Urothelium cell line (cell line): ENCODE data around the gene GRK4.
"Not testable (repeated sequence)": the region's sequence is repeated elsewhere in the genome, so short reads cannot be mapped to it uniquely, and the experiment has no call there.

Experiments
- DNase-seq: peaks from one replicate; pipeline ENCODE4 v3.0.0; 2011; ENCODE audit warnings: low spot score, mixed read lengths
- FAIRE-seq: peaks from 2 replicates; lab custom pipeline; 2011; peaks lifted over from hg19 to GRCh38; lab: Jason Lieb, UNC

Gene GRK4

DNA sequence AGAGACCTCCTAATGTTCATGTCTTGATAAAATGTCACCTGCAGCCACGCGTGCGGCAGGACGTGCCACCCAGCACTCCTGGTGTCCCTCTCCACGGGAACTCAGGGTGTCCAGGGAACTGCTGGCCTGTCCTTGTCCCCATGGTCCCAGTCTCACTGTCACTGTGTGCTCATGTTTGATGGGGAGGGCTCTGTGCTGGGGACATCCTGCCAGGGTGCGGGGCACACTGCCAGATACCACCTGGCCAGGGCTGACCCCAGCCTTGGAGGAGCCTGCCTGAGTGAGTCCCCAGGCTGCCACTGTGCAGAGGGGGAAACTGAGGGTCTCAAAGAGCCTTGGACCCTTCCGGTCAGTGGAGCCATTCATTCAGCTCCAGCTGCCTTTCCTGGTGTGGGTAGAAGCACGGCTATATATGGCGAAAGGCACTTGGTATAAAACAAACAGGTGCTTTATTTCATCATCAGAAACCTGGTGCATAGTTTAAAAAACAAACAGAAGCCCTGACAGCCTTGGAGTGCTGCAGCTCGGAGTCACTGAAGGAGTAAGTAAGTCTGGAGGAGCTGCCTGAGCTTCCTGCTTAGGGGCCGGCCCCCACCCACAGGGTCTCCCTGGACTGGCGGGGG is 33.1 kb upstream of the GRK4 start:
- DNase-seq (no peak), FAIRE-seq (no peak)

GRCh38 chr4:2930758-2931511 is 32.4 kb upstream of the GRK4 start:
- no peak for DNase-seq
- FAIRE-seq, result no peak

DNA sequence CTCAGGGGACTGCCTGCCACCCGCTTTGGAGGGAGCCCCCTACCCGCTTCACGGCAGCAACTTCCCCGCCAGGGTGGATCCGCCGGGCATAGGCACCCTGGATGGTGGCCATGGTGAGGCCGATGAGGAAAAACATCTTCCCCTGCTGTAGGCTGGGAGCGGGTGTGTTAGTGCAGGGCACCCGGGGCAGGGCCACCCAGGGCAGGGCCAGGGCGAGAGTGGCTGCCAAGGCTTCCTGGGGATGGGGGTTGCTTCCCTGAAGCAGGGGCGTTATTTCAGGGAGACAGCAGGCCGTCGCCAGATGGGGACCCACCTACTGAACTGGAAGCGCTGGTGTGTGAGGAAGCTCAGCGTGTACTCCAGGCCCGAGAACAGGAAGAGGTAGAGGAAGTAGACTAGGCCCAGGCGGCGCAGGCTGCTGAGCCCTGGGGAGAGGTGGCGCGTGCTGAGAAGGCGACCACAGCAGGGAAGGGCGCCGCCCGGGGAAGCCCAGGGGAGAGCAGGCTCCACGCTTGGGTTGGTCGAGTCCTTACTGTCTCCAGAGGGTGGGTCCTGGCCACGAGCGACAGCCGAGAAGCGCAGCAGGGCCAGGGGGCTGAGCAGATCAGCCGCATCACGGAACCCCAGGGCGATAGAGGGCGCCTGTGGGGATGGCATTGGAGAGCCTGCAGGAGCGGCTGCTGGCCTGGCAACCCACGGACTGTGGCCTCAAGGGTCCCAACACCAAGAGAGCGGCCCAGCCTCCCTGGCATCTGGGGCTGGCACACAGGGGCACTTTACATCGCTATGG is 31.7 kb upstream of the GRK4 start:
- DNase-seq, result no peak
- no peak for FAIRE-seq

DNA sequence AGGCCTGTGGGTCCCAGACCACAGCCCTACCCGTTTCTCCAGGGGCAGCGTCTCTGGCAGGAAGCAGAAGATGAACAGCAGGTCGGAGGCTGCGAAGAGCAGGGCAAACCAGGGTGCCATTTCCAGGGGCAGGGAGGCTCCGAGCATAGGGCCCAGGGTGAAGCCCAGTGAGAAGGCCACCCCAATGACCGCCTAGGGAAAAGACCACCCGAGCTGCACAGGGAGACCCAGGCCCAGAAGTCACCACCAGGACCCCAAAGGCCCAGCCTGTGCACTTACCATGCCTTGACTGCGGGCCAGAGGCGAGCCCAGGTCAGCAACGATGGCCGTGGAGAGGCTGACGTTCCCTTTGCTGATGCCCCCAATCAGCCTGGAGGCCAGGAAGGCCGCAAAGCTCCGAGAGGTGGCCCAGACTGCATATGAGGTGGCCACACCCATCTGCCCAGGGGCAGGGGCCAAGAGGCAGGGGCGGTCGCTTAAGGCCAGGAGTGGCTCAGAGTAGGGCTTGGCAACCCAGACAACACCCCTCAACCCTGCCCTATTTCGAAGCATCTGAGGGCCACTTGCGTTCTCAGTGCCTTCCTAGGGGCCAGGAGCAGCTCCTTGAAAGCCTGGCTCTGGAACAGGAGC is 30.9 kb upstream of the GRK4 start:
- DNase-seq (no peak), FAIRE-seq (no peak)

GRCh38 chr4:2932951-2933565 is 30.3 kb upstream of the GRK4 start:
- FAIRE-seq (no peak), DNase-seq (no peak)

- FAIRE-seq, result no peak
- no peak for DNase-seq
Observed at GRCh38 chr4:2933566-2934076, 29.8 kb upstream of the GRK4 start.

DNA sequence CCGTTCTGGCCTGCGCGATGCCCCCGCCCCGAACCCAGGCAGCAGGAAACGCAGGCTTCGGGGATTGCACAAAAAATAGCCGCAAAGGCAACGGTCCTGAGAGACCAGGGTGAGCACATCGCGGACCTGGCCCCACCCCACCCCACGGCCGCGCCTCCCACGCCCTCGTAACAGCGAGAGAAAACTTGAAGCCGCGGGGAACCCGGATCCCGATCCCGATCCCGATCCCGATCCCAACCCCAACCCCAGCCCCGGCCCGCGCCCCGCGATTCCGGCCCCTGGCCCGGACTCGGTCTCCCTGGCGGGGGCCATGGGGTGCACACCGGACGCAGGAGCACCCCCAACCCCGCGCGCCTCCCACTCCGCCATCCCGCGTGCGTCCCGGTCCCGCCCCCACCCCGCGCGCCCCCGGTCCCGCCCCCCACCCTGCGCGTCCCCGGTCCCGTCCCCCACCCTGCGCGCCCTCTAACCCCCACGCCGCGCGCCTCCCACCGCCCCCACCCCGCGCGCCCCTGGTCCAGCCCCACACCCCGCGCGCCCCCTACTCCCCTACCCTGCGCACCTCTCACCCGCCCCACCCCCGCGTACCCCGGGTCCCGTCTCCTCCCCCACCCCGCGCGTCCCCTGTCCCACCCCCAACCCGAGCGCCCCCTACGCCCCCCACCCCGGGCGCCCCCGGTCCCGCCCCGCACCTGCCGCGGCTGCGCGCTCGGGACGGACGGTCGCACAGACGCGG is 29.1 kb upstream of the GRK4 start:
- DNase-seq, result peak; percentile 26
- no peak for FAIRE-seq

DNA sequence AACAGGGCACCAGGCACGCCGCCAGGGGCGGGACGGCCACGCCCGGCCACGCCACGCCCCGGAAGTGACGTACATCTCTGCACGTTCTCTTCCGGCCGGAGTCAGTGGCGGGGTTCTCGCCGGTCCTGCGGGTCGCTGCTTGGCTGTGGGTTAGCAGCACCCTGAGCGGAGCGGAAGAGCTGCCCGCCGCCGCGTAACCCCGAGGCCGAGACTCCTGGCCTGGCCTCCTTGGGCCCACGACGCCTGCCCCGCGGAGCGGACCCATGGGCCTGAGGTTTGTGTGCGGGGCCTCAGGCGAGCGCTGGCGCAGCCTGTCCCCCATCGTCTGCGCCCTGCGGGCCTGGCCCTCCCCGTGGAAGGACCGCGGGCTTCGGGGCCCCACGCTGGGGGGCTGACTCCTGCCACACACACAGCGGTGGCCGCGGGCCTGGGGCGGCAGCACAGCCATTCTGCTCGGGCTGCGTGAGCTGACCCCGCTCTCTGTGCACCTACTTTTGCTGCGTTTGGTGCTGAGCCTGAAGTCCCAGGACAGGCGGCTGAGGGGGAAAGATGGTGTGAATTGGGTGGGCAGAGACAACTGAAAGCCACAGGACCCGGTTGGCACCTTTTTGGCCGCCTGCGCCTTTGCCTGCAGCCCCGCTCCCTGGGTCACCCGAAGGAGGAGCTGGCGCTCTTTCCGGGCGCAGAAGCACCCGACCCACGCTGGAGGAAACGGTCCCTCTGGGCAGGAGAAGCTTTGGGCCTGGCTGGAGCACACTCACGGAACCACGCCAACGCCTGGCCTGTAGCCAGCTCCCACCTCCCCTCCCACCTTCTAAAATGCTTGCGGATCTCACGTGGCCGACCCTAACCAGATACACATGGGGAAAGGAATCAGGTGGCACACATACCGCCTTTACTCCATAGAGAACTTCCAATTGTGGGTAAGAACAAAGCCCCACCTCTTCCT is 28.3 kb upstream of the GRK4 start:
- FAIRE-seq, result no peak
- DNase-seq, result peak; percentile 86

- FAIRE-seq (no peak), DNase-seq (peak; percentile 21)
Observed at GRCh38 chr4:2935762-2936743, 27.3 kb upstream of the GRK4 start.

DNA sequence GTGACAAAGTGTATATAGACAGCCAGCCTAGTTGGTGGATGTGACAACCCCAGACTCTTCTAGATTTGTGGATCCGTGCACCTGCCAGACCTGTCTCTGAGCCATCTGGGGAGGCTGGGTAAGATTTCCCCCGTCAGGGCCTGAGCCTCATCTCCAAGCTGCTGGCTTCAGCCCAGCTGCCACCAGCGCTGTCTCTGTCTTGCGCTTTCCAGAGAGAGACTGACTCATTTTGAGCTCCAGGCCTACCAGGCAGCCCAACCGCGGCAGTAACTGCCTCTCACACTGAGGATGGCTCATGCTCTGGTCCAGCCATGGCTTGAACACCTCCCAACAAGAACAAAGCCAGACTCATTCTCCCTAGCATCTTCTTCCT is 26.6 kb upstream of the GRK4 start:
- DNase-seq, result peak; percentile 31
- no peak for FAIRE-seq

DNA sequence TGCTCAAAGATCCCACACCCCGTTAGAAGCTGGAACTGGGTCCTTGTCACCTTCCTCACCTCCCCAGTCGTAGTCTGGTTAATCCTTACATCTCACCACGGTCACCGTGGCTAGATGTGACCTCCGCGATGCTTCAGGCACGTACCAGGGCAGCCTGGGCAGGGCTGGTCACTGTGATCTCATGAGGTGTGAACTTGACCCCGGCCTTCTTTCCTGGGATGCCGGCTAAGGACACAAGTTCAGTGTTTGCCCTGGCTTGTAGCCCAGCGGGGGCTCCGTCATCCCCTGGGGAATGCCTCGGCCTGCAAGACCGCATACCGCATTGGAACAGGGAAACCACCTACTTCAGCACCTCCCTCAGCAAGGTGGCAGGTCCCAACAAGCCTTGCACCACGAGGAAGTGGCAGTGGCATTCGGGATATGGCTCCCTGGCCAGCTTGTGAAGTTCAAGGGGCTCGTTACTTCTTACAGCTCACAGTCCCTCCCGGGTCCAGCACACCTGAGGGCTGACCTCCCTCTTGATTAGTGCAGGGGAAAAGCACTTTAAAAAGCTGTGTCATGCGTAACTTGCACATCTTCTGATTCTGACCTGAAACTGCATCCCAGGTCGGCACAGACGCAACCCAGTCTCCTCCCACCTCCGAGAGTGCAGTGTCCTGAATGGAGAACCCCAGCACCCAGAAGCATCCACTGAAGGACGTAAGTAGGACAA is 26.1 kb upstream of the GRK4 start:
- FAIRE-seq, result no peak
- DNase-seq, result peak; percentile 44

GRCh38 chr4:2937986-2938385 is 25.4 kb upstream of the GRK4 start:
- FAIRE-seq, result no peak
- no peak for DNase-seq

DNA sequence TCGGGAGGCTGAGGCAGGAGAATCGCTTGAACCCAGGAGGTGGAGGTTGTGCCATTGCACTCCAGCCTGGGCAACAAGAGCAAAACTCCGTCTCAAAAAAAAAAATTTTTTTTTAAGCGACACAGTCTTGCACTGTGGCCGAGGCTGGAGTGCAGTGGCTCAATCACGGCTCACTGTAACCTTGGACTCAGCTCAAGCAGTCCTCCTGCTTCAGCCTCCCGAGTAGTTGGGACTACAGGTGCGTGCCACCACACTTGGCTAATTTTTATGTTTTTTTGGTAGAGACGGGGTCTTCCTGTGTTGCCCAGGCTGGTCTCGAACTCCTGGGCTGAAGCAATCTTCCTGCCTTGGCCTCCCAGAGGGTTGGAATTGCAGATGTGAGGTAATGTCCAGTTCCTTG is 25.0 kb upstream of the GRK4 start:
- FAIRE-seq, DNase-seq: not testable (repeated sequence)

DNA sequence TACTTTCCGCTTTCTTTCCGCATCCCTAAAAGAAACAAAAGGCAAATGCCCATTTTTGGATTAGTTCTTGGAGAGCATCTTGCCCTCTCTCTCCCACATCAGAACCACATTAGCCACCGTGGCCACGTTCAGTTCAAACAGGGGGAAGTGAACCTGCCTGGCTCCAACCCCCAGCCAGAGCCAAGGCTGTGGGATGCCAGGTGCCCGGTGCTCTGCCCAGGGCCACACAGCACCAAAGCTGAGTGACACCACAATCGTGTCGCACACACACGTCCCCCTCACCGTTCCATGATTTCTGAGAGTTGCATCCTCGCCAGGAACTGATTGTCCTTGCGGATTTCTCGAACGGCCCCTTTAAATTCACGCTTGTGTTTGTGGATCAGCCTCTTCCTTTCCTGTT is 24.5 kb upstream of the GRK4 start:
- DNase-seq (no peak), FAIRE-seq (no peak)

DNA sequence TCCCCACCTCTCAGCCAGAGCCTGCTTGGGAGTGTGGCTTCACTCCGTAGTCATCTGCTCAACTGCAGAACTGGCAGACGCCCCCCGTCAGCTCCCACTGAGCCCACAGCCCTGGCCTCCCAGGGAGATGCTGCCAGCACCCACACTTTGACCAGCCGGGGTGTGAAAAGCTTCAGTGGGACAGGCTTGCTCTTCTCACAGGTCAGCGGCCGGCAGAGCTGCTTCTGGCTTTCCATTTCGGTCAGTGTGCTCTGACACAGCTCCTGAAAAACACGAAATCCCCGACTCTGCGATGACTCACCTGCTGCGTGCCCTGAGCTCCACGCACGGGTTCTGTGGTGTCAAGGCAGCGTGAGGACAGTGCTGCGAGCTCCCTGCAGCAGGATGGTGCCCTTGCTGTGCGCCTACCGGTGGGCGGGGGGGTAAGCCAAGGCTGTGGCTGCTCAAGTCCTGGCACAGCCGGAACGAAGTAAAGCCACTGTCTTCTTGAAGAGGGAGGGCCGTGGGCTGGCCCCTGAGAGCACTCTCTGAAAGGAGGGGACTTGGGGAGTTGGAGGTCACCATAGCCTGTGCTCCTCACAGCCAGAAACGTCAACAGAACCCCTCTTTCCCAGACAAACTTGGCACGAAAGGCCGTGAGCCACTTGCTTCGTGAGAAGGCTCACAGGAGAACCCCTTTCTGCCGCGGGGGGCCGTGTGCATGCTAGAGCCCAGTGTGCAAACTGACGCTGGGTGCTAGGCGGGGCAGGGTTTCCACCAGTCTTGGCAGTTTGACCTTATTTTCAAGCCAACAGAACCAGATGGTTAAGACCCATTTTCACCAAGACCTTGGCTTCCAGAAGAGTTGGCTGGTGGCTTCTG is 23.8 kb upstream of the GRK4 start:
- FAIRE-seq (no peak), DNase-seq (no peak)
